Fibroblast of the aortic adventitia (primary cell): ENCODE measurements around the gene MGARP. TPM values are rescaled to one million over a fixed set of nuclear protein-coding genes. Genes with fewer than 3 reads are reported as not detected.

Source experiments
- DNase-seq: peaks from one replicate; pipeline ENCODE4 v3.0.0-alpha.2; 2010; ENCODE audit warnings: low read depth
- H3K4me3 ChIP-seq: 2 replicates; pipeline ENCODE4 v1.5.1; 2011; ENCODE audit warnings: low read depth, mild to moderate bottlenecking, control low read depth, low read length, moderate library complexity
- CTCF ChIP-seq: IDR thresholded peaks from 2 replicates; pipeline ENCODE4 v1.5.1; 2011; ENCODE audit warnings: mild to moderate bottlenecking, low read length, control low read depth, inconsistent platforms; ENCODE audit not compliant: insufficient read depth
- total RNA-seq: library from RNA; depleted of rRNA; stranded (reverse); fragments of >200 nt; gene quantifications from 2 replicates; pipeline ENCODE4 v1.2.3, GENCODE V29; 2012; ENCODE audit warnings: low replicate concordance

The MGARP gene
- total RNA-seq, 1 donor, result 17.1 TPM

GRCh38 chr4:139275281-139275735, 4.7 kb downstream of the MGARP start:
- H3K4me3 ChIP-seq, result no peak overlapping the region
- no peak for TF ChIP-seq CTCF
- no peak for DNase-seq

GRCh38 chr4:139274790-139275189, 5.2 kb downstream of the MGARP start:
- TF ChIP-seq CTCF, result no peak
- DNase-seq, result no peak
- H3K4me3 ChIP-seq, result no peak overlapping the region

DNA sequence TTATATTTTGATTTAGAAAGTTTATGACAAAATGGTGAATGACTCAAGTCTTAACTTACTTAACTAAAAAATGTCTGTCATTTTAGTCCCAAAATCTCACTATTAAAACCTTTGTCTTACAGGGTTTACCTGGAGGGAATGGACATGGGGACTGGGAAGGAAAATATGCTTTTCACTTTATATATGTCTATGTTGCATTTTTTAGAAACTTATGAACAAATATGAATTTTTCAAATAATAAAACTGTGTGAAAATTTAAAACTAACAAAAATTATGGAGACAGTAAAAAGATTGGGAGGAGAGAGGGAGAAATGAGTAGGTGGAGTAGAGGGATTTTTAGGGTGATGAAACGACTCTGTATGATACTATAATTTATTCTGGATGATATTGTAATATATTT, 6.2 kb downstream of the MGARP start:
- no peak for DNase-seq
- TF ChIP-seq CTCF, result no peak
- no peak overlapping the region for H3K4me3 ChIP-seq

DNA sequence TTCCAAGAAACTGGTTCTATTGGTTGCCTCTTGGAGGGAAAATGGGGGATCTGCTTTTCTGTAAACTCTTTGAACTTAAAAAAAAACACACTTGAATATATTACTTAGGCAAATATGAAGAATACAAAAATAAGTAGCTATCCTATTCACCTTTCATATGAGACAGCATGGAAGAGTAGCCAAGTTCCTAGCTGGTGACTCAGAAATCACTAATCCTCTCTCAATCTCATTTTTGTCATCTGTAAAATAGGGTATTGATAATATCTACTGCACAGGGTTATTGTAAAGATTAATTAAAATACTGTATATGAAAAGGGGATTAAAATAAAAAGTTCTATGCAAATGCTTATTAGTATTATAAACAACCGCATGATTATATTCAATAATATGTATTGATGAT, 12.7 kb downstream of the MGARP start:
- TF ChIP-seq CTCF, result no peak
- H3K4me3 ChIP-seq, result no peak overlapping the region
- no peak for DNase-seq

DNA sequence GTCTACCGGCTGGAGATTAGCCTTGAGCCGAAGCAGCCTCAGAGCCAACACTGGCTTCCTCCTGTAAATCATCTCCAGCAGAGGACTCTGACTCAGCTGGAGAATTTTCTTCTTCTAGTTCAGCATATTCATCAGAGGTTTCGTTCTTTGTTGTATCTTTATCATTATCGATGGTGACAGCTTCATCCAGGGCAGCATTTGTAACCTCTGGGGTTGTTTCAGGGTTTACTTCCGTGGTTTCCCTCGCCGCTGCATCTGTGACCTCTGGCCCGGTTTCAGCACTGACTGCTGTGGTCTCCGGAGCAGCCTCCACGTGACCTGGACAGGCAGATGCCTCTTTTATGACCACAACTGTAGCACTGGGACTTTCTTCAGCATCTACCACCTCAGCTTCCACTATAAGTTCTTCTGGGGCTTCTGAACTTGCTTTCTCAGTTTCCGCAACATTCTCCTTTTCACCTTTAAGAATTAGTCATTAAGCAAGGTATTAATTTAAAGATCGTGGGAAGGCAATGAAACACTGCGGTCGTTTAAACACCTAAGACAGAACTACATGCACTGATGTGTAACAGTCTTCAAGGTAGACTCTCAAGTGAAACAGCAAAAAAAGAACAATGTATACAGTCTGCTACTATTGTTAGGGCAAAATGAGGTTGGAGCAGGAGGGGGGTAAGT, 13.3 kb downstream of the MGARP start:
- peak; percentile 78 for DNase-seq
- no peak for TF ChIP-seq CTCF

DNA sequence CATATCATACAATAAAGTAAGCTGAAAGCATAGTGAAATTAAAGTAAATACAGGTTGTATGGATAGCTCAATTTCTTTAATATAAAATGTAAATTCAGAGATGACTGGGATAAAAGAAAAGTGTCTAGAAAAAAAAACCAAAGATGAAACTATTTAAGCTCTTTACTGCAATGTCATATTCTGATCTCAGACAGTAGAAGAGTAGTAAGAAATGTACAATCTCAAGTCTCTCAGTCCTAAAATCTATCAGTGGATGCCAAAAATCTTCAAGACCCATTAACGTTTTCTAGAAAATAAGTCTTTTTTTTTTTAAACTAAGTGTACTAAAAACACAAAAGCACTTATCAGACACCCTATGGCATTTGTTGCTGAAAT, 13.8 kb downstream of the MGARP start:
- no peak for TF ChIP-seq CTCF
- H3K4me3 ChIP-seq, result peak overlapping the region; percentile 57
- DNase-seq, result no peak

More for the DNA sequence above, 13.3 kb downstream of the MGARP start:
- H3K4me3 ChIP-seq, result peak overlapping the region; percentile 57

DNA sequence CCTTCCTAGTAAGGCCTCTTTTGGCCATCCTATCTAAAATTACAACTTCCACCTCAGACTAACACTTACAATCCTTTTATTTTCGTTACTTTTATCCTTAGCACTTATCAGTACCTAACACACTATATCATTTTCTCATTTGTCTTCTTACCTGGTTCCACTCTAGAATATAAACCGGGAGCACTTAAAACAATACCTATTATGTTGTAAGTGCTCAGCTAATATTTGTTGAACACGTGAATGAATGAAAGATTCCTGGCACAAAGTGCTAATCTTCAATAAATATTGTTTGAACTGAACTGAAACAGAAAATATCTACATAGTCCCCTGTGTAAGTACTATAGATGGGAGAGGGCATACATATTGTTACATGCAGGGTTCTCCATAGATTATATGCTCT, 14.4 kb downstream of the MGARP start:
- no peak overlapping the region for H3K4me3 ChIP-seq
- DNase-seq, result no peak
- TF ChIP-seq CTCF, result no peak
